MM.1S (cell line): Measurements from ENCODE around the gene CHMP4A.

Experiments used
- DNase-seq: peaks from one replicate; pipeline ENCODE4 v3.0.0-alpha.2; 2015
- H2AFZ ChIP-seq: fragments of 300-600 bp; sonication (generic); 2 replicates; pipeline ENCODE4 v1.6.0; 2016; ENCODE audit warnings: antibody characterized with exemption, low read length
- H3F3A ChIP-seq: fragments of 300-600 bp; sonication (generic); 2 replicates; pipeline ENCODE4 v1.6.1; 2016; ENCODE audit warnings: mild to moderate bottlenecking, antibody characterized with exemption, low read length, moderate library complexity, mixed read lengths; ENCODE audit not compliant: insufficient read depth
- H3K27ac ChIP-seq: fragments of 300-600 bp; sonication (generic); 2 replicates; pipeline ENCODE4 v1.5.1; 2016; ENCODE audit warnings: mild to moderate bottlenecking, low read length
- H3K27me3 ChIP-seq: fragments of 300-600 bp; sonication (generic); replicated peaks from 2 replicates; pipeline ENCODE4 v1.6.0; 2016; ENCODE audit warnings: low read length; ENCODE audit not compliant: insufficient read depth
- H3K36me3 ChIP-seq: fragments of 300-600 bp; sonication (generic); replicated peaks from 2 replicates; pipeline ENCODE4 v1.6.1; 2016; ENCODE audit warnings: mild to moderate bottlenecking, low read length, mixed read lengths; ENCODE audit not compliant: insufficient read depth
- H3K4me1 ChIP-seq: fragments of 300-600 bp; sonication (generic); 2 replicates; pipeline ENCODE4 v1.6.1; 2016; ENCODE audit warnings: low read length, mixed read lengths
- H3K4me2 ChIP-seq: fragments of 300-600 bp; sonication (generic); 2 replicates; pipeline ENCODE4 v1.6.0; 2016; ENCODE audit warnings: low read depth, low read length
- H3K4me3 ChIP-seq: fragments of 300-600 bp; sonication (generic); 2 replicates; pipeline ENCODE4 v1.5.1; 2016; ENCODE audit warnings: low read length, mixed read lengths
- H3K79me2 ChIP-seq: fragments of 300-600 bp; sonication (generic); 2 replicates; pipeline ENCODE4 v1.6.1; 2016; ENCODE audit warnings: mixed run types, low read length, mixed read lengths
- H3K9ac ChIP-seq: fragments of 300-600 bp; sonication (generic); 2 replicates; pipeline ENCODE4 v1.6.1; 2016; ENCODE audit warnings: low read length, mixed read lengths
- H3K9me2 ChIP-seq: fragments of 300-600 bp; sonication (generic); replicated peaks from 2 replicates; pipeline ENCODE4 v1.6.1; 2016; ENCODE audit warnings: mild to moderate bottlenecking, low read length, mixed read lengths; ENCODE audit not compliant: insufficient read depth
- H3K9me3 ChIP-seq: fragments of 300-600 bp; sonication (generic); replicated peaks from 2 replicates; pipeline ENCODE4 v1.6.1; 2016; ENCODE audit warnings: mild to moderate bottlenecking, low read length, mixed read lengths; ENCODE audit not compliant: insufficient read depth
- H4K20me1 ChIP-seq: fragments of 300-600 bp; sonication (generic); 2 replicates; pipeline ENCODE4 v1.6.1; 2016; ENCODE audit warnings: mild to moderate bottlenecking, low read length, moderate library complexity, mixed read lengths; ENCODE audit not compliant: insufficient read depth
- CTCF ChIP-seq: fragments of 300-600 bp; sonication (generic); IDR thresholded peaks from 2 replicates; pipeline ENCODE4 v1.5.1; 2016; ENCODE audit warnings: antibody characterized with exemption, low read length, mixed read lengths
- EZH2 ChIP-seq: fragments of 300-600 bp; sonication (generic); optimal IDR thresholded peaks from 2 replicates; pipeline ENCODE3; 2017; ENCODE audit warnings: low read depth, mild to moderate bottlenecking, antibody characterized with exemption, low read length, mixed read lengths
- EZH2phosphoT487 ChIP-seq: fragments of 300-600 bp; sonication (generic); IDR thresholded peaks from 2 replicates; pipeline ENCODE4 v1.6.1; 2018; ENCODE audit warnings: antibody characterized with exemption, low read length

The CHMP4A gene

GRCh38 chr14:24164518-24164991 is 48.7 kb downstream of the CHMP4A start:
- no peak overlapping the region for H3K27ac ChIP-seq
- no peak overlapping the region for H3K4me3 ChIP-seq
- no peaks in the 10 kb centered on the region for H3K9me3 ChIP-seq
- H3K9ac ChIP-seq, result no peak overlapping the region
- H3K4me1 ChIP-seq, result no peaks in the 10 kb centered on the region
- H3K27me3 ChIP-seq, result no peaks in the 10 kb centered on the region
- no peak overlapping the region for H3K4me2 ChIP-seq
- no peaks in the 10 kb centered on the region for H3F3A ChIP-seq
- no peaks in the 10 kb centered on the region for H4K20me1 ChIP-seq
- H3K9me2 ChIP-seq, result no peaks in the 10 kb centered on the region
- no peak overlapping the region for H2AFZ ChIP-seq
- TF ChIP-seq CTCF (no peak), EZH2phosphoT487 (no peak), EZH2 (no peak)
- H3K36me3 ChIP-seq, result no peaks in the 10 kb centered on the region
- no peak for DNase-seq
- H3K79me2 ChIP-seq, result peaks cover 12% of the 10 kb centered on the region

- no peak for TF ChIP-seq CTCF
- TF ChIP-seq EZH2, result no peak
- TF ChIP-seq EZH2phosphoT487, result no peak
- Histone ChIP-seq H3K4me1 (no peaks in the 10 kb centered on the region), H3K79me2 (peaks cover 12% of the 10 kb centered on the region), H3K27me3 (no peaks in the 10 kb centered on the region), H3K4me3 (peak overlapping the region; percentile 73), H3K9me2 (no peaks in the 10 kb centered on the region), H4K20me1 (no peaks in the 10 kb centered on the region), H3K9me3 (no peaks in the 10 kb centered on the region), H3K27ac (no peak overlapping the region), H3F3A (no peaks in the 10 kb centered on the region), H3K4me2 (peak overlapping the region; percentile 93), H2AFZ (no peak overlapping the region), H3K36me3 (no peaks in the 10 kb centered on the region), H3K9ac (peak overlapping the region; percentile 76; the same call in 1 of the 2 replicates)
- no peak for DNase-seq
These were observed 51.2 kb downstream of the CHMP4A start for GRCh38 chr14:24162093-24162492.

GRCh38 chr14:24160850-24161804 is 52.2 kb downstream of the CHMP4A start, which contains the start of gene IRF9:
Gene IRF9, plus strand, starts transcription at chr14:24161265. Its CDS starts 880 bp downstream, at chr14:24162145.
- Histone ChIP-seq H2AFZ (0 out of 2 replicates have a peak within 1 kb of the TSS, but pooled peaks have one; percentile 11), H3F3A (no peaks in the 10 kb centered on the region), H3K79me2 (peaks cover 12% of the 10 kb centered on the region), H3K27ac (peak within 1 kb of the TSS; percentile 50; the same call in 1 of the 2 replicates), H4K20me1 (no peaks in the 10 kb centered on the region), H3K9me2 (no peaks in the 10 kb centered on the region), H3K27me3 (no peaks in the 10 kb centered on the region), H3K9ac (peak within 1 kb of the TSS; percentile 76), H3K36me3 (no peaks in the 10 kb centered on the region), H3K4me3 (peak within 1 kb of the TSS; percentile 73), H3K4me1 (no peaks in the 10 kb centered on the region), H3K9me3 (no peaks in the 10 kb centered on the region), H3K4me2 (peak within 1 kb of the TSS; percentile 93)
- peak; percentile 82 for DNase-seq
- TF ChIP-seq EZH2, result no peak
- no peak for TF ChIP-seq EZH2phosphoT487
- TF ChIP-seq CTCF, result peak; percentile 69
